NCI-H82 treated with DMSO at 0.1 percent for 48 hours (cell line): ENCODE results near the gene NTRK3.
"Not testable (repeated sequence)": the region's sequence is repeated elsewhere in the genome, so short reads cannot be mapped to it uniquely, and the experiment has no call there.

Experiments used
- DNase-seq: peaks from one replicate; lab custom pipeline; 2025; ENCODE audit not compliant: unreplicated experiment; lab: John Stamatoyannopoulos, UW

Gene NTRK3

GRCh38 chr15:87846746-87847145 lies 409.8 kb downstream of the NTRK3 start:
- no peak for DNase-seq

- no peak for DNase-seq
Measured at GRCh38 chr15:87843312-87843711, 413.2 kb downstream of the NTRK3 start.

GRCh38 chr15:87841426-87841998 lies 415.0 kb downstream of the NTRK3 start:
- DNase-seq: no peak

DNA sequence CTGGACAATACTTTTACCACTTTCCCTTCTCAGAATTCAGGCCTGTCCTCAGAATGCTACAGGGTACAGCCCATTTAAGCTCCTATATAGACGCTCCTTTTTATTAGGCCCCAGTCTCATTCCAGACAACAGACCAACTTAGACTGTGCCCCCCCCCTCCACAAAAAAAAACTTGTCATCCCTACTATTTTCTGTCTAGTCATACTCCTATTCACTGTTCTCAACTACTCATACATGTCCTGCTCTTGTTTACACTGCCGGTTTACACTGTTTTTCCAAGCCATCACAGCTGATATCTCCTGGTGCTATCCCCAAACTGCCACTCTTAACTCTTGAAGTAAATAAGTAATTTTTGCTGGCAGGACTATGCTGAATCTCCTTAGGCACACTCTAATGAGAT lies 420.7 kb downstream of the NTRK3 start:
- DNase-seq: not testable (repeated sequence)

GRCh38 chr15:87833333-87833732 lies 423.2 kb downstream of the NTRK3 start:
- DNase-seq: not testable (repeated sequence)

DNA sequence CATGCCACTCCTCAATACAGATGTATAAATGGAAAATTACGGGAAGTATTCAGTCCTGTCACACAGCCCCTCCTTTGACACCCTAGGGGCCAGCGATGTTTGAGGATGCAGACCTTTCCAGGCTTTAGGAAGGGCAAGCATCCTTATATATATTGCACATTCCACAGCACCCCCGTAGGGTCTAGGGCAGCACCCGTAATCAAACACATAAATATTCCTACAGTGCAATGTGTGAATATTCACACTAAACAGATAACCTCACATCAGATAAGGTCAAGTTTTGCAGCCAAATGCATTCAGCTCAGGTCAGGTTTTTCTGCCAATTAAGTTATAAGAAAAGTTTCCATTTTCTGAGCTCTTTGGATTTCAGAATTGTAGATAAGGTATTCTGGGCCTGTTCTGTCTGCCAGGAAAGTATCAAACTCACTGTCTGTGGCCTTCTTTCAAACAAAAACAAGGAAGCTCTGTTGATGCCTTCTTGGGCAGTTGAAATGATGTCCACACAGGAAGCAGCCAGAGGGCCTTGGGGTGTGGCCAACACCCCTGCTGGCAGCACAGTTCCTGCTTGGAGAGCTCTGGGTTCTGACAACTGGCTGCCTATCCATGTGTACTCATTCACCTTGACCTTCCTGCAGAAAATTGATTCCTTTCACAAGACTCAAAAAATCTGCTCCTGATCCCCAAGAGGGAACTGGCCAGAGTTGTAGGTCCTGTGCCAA lies 427.0 kb downstream of the NTRK3 start:
- DNase-seq: no peak

- DNase-seq: no peak
Measured at GRCh38 chr15:87828608-87829007, 427.9 kb downstream of the NTRK3 start.

- no peak for DNase-seq
Measured at GRCh38 chr15:87827131-87827530, 429.4 kb downstream of the NTRK3 start.

GRCh38 chr15:87826119-87826747 lies 430.3 kb downstream of the NTRK3 start:
- DNase-seq: no peak

DNA sequence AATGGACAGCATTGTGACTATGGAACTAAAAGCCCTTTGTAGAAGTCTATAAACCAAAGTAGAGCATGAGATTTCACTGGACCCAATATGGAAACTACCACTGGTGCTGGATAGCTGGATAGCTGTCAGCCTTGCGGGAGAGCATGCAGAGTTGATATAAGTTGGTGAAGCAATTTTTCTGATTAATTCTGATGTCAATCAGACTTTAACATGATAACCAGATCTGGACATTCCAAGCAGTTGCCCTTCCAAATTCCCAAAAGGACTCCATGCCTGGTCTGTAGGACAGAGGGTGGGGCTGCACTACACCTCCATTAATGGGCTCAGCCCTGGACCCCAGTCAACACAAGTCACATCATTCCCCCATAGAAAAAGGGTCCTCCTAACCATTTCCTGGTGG lies 437.8 kb downstream of the NTRK3 start:
- DNase-seq: no peak

- DNase-seq: no peak
Measured at GRCh38 chr15:87817553-87817952, 439.0 kb downstream of the NTRK3 start.

GRCh38 chr15:87816811-87817210 lies 439.7 kb downstream of the NTRK3 start:
- DNase-seq: no peak

DNA sequence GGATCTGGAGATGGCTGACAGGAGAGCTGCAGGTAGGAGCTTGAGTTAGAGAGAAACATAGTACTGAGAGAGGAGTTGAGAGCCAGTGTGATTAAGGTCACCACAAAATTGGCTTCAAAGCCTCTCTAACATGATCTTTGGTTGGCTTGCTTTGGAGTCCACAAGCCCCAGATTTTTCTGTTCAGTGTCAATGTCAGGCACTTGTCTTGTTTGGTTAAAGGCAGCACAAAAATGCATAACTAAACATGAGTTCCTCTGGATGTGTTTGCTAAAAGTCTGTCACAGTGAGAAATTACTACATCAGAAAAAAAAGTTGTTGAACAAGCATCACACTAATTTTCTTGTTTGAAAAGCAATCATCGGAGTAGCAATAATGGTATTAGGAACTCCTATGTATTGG lies 440.5 kb downstream of the NTRK3 start:
- no peak for DNase-seq
